ENCODE data around the gene RPL15.

Gene RPL15

DNA sequence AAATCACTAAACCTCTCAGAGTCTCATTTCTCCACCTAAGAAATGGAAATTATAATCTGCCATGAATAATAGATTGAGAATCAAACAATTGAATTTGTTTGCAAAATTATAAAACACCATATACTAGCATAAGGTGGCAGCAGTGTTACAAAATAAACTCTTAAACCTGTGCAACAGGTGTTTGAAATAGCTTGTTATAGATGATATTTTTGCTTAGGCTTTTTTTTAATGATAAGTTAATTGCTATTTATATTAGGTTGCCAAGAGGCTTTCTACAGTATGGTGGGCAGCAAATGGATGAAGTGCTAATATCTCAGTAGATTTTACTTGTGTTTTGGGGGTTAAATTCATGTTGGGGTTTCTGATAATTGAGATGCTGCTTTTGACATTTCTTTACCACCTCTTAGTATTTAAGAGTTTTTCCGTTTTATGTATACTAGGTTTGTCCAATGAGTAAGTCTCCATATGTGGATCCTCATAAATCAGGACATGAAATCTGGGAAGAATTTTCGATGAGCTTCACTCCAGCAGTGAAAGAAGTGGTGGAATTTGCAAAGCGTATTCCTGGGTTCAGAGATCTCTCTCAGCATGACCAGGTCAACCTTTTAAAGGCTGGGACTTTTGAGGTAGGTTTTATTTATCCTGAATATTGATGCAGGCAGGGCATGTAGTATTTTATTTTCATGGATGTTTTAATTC lies 47.8 kb downstream of the RPL15 start:
- DNase-seq = no peak

DNA sequence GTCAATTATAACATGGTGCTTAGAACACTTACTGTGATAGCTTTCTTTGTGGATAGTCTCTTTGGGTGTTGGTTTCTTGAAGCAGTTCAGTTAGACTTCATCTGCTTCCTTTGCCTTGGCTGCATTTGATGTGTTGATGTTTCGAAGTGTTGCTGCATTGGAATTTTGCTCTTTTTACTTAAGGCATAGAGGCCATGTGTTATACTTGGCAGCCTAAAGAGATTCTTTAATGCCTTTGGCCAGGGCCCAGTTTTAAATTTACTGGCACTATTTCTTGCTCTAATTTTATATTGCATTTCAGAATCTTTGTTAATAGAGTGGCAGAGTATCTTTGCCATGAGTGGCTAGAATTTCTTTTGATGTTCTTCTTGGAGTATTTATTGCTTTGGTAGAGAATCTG lies 49.4 kb downstream of the RPL15 start:
- DNase-seq = no peak

DNA sequence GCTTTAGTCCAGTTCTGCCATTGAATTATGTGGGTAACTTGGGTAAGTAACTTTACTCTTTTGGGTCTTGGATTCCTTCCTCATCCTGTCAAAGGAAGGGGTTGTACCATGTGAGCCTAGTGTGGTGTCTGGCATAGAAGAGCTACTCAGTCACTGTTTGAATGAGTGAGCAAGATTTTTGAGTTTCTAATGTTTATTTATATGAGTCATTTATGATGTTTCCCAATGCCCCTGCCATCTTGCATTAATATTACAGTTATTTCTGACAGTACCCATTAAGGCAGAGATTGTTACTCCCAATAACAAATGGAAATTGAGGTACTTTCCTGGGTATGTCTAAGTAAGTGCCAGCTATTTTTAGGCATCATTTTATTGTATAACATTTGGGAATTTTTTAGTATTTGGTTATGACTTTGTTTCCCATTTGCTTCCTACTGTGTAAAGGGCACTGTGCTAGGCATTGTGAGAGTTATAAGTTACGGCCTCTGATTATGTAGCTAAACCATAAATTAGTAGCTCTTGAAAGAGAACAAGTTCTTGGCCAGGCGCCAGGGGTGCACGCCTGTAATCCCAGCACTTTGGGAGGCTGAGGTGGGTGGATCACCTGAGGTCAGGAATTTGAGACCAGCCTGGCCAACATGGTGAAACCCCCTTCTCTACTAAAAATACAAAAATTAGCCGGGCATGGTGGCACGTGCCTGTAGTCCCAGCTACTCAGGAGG lies 51.7 kb downstream of the RPL15 start:
- DNase-seq = no peak

DNA sequence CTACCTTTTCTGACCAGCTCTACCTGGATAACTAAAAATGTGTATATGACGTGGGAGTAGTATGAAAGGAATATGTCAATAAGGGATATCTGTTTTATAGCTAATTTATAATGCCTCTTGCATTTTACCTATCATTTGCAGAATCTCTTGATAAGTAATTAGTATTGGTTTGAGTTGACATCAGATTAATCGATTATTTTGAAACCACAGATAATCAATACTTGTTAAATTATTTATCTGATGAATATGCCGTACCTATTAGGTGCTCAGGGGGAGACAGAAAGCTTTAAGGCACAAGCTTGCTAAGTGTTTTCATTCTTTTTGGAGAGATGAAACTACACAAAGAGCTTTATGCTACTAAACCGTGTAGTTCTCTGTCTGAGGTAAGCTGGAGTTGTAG lies 52.5 kb downstream of the RPL15 start:
- no peak for DNase-seq
